ENCODE measurements around the gene PPP1R10. TPM values are rescaled to one million over a fixed set of nuclear protein-coding genes. Genes with fewer than 3 reads are reported as not detected.
"Not testable (repeated sequence)": the region's sequence is repeated elsewhere in the genome, so short reads cannot be mapped to it uniquely, and the experiment has no call there.

Gene PPP1R10
- total RNA-seq (10 to 100 TPM; 92.2 to 95.3 TPM), total RNA-seq (61.1 to 332 (median 119) reads per million in 172 experiments)
- polyA plus RNA-seq (2013, experiment 1 of 2), result 20.6 TPM
- 52.4 TPM for polyA plus RNA-seq (2013, experiment 2 of 2)

DNA sequence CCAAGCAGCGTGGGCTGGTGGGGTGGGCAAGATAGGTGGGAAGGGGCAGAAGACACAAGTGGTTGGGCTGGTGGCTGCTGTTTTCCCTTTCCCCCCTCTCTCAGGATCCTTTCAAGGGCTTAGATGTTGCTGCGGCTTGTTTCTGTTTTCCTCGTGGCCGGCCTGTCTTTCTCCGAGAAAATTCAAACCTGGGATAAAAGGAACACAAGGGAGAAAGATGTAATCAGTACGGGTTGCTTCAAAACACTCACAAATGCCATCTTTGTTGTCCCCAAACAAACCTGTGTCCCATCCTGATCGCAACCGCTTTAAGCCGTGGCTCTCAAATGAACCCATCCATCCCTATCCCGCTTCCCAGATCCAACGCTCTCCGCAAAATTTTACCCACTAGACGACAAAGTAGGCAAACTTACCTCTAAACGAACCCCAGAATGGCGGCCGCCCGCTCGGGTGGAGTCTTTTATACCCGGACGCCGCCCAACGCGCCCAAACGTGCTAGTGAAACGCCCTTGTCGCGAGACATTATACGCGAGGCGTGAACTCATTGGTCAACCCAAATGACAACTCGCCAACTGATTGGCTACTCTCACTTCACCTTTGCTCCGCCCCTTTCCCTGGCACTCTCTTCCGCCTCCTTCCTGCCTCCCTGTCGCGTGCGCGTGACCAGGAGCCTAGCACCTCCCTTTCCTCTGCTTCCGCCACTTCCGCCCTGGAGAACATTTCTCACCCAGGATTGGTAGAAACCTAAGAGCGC, at the start of gene PPP1R10:
TSS of gene PPP1R10 (minus strand) at position 433 of the 754 bp plus-strand sequence. CDS start 7,299 bp downstream, outside the sequence.
- peaks cover 41% of the 10 kb centered on the region for H3K36me3 ChIP-seq (ENCODE audit: insufficient read depth, low read length)
- peak within 1 kb of the TSS; percentile 76 for H3K4me3 ChIP-seq (ENCODE audit: low read length)
- DNase-seq, result peak; percentile 93 to 100 (median 98)
- peak; percentile 70 for ATAC-seq (ENCODE audit: poor library complexity)
- Mint-ChIP-seq H3K27ac (peak within 1 kb of the TSS; percentile 99), H3K36me3 (ENCODE audit: low read depth) (peaks cover 64% of the 10 kb centered on the region), H3K4me3 (peak within 1 kb of the TSS; percentile 100), H3K4me1 (ENCODE audit: low read depth) (peaks cover 32% of the 10 kb centered on the region), H3K27me3 (peaks cover 5% of the 10 kb centered on the region), H3K9me3 (no peaks in the 10 kb centered on the region)
- peak within 1 kb of the TSS; percentile 94 to 98 for H3K27ac ChIP-seq (ENCODE audit: low read depth in 1 of 2, low read length in 2 of 2)
- TF ChIP-seq, protein P1, sequence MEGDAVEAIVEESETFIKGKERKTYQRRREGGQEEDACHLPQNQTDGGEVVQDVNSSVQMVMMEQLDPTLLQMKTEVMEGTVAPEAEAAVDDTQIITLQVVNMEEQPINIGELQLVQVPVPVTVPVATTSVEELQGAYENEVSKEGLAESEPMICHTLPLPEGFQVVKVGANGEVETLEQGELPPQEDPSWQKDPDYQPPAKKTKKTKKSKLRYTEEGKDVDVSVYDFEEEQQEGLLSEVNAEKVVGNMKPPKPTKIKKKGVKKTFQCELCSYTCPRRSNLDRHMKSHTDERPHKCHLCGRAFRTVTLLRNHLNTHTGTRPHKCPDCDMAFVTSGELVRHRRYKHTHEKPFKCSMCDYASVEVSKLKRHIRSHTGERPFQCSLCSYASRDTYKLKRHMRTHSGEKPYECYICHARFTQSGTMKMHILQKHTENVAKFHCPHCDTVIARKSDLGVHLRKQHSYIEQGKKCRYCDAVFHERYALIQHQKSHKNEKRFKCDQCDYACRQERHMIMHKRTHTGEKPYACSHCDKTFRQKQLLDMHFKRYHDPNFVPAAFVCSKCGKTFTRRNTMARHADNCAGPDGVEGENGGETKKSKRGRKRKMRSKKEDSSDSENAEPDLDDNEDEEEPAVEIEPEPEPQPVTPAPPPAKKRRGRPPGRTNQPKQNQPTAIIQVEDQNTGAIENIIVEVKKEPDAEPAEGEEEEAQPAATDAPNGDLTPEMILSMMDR (IDR thresholded peaks at IDR 0.05), result no peak
- H3K4me1 ChIP-seq (ENCODE audit: insufficient read depth, low read length), result peaks cover 34% of the 10 kb centered on the region
- POLR2A ChIA-PET, result interaction anchor here (0.6 to 2.4 kb wide), 40 partner anchors 9 to 1035 kb away, joined by 3 to 31 read pairs (median 5); partner anchors contain the start of genes ABCF1, ATAT1, BAG6 and C6orf136
- no peaks in the 10 kb centered on the region for H3K9me3 ChIP-seq (ENCODE audit: control insufficient read depth in 1 of 2, insufficient read depth in 1 of 2, low read length in 2 of 2)
- intact Hi-C loops (cut with DNase I, micrococcal nuclease), result loop anchor here (1.0 to 5.0 kb wide), 6 partner anchors 29 to 128 kb away; partner anchors contain the start of genes ABCF1 (in 1 of the 2), DHX16 (in 1 of the 2), GNL1 (in 1 of the 2) and HLA-E (in 1 of the 2)
- CTCF ChIA-PET, result interaction anchor here (1.4 to 2.2 kb wide), 5 partner anchors 20 to 135 kb away, joined by 4 to 12 read pairs (median 6); no protein-coding TSS in a partner anchor
- H3K27me3 ChIP-seq (ENCODE audit: control insufficient read depth in 1 of 2, insufficient read depth in 2 of 2, low read length in 2 of 2), result no peaks in the 10 kb centered on the region

- H3K4me3 Mint-ChIP-seq; H3K27me3 ChIP-seq (ENCODE audit: control insufficient read depth in 1 of 2, insufficient read depth in 2 of 2, low read length in 2 of 2); H3K9me3 Mint-ChIP-seq; intact Hi-C loops (cut with DNase I, micrococcal nuclease); H3K4me3 ChIP-seq (ENCODE audit: low read length); H3K27ac ChIP-seq (ENCODE audit: low read depth in 1 of 2, low read length in 2 of 2); H3K27ac Mint-ChIP-seq; H3K4me1 ChIP-seq (ENCODE audit: insufficient read depth, low read length); H3K9me3 ChIP-seq (ENCODE audit: control insufficient read depth in 1 of 2, insufficient read depth in 1 of 2, low read length in 2 of 2); DNase-seq; CTCF ChIA-PET; H3K27me3 Mint-ChIP-seq; ATAC-seq (ENCODE audit: poor library complexity): not testable (repeated sequence)
- Mint-ChIP-seq H3K4me1 (ENCODE audit: low read depth) (peaks cover 23% of the 10 kb centered on the region), H3K36me3 (ENCODE audit: low read depth) (peaks cover 80% of the 10 kb centered on the region)
- H3K36me3 ChIP-seq (ENCODE audit: insufficient read depth, low read length), result peaks cover 78% of the 10 kb centered on the region
- POLR2A ChIA-PET, result interaction anchor here (0.6 to 1.0 kb wide), 2 partner anchors 51 to 165 kb away, joined by 3 read pairs; partner anchors contain the start of gene MDC1
Measured at GRCh38 chr6:30666300-30666699, 49.3 kb upstream of the PPP1R10 start.

DNA sequence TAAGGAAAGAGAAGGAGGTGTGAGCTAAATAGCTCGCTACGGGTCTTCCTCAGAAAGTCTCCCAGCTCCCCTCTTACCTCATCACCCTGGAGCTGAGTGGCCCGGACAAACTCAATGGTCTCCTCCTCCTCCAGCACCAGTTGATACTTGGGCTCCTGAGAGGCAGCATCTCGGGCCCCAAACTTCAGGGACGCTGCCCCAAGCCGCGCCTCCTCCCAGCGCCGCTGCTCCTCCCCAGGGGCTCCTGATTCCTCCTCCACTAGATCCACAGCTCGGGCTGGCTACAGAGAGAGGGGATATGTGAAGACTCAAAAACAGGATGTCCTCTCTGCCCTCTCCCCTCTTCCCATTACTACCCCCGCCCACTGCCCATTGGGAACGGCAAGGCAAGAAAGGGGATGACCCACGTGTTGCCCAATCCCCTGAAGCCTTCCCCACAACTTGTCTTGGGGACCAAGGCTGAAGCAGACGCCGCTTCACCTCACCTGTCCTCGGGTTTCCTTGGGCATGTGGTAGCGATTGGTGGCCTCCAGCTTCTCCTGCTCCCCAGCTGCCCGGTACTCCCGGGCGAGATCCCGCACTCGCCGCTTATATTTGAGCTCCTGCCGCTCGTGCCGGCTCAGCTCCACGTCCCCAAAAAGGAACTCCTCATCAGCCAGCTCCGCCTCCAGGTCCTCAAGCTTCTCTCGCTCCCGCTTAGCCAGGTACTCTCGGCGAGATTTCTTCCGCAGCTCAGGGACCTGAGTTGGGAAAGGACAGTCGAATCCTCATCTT, 48.1 kb upstream of the PPP1R10 start:
- no peak for DNase-seq

GRCh38 chr6:30657922-30658321, 40.9 kb upstream of the PPP1R10 start:
- H3K9me3 Mint-ChIP-seq; H3K27me3 Mint-ChIP-seq; H3K4me3 Mint-ChIP-seq; H3K27ac ChIP-seq (ENCODE audit: low read depth in 1 of 2, low read length in 2 of 2); H3K27ac Mint-ChIP-seq; CTCF ChIA-PET; DNase-seq; H3K4me1 Mint-ChIP-seq (ENCODE audit: low read depth); H3K4me3 ChIP-seq (ENCODE audit: low read length); intact Hi-C loops (cut with DNase I, micrococcal nuclease); H3K4me1 ChIP-seq (ENCODE audit: insufficient read depth, low read length); H3K27me3 ChIP-seq (ENCODE audit: control insufficient read depth in 1 of 2, insufficient read depth in 2 of 2, low read length in 2 of 2); ATAC-seq (ENCODE audit: poor library complexity); H3K9me3 ChIP-seq (ENCODE audit: control insufficient read depth in 1 of 2, insufficient read depth in 1 of 2, low read length in 2 of 2): not testable (repeated sequence)
- peaks cover 85% of the 10 kb centered on the region for H3K36me3 ChIP-seq (ENCODE audit: insufficient read depth, low read length)
- POLR2A ChIA-PET, result interaction anchor here (1.5 kb wide), 1 partner anchor 42 kb away, joined by 3 read pairs; no protein-coding TSS in a partner anchor
- peaks cover 89% of the 10 kb centered on the region for H3K36me3 Mint-ChIP-seq (ENCODE audit: low read depth)

More for the DNA sequence above, 48.1 kb upstream of the PPP1R10 start:
- Histone ChIP-seq H3K4me3 (ENCODE audit: low read length) (no peak overlapping the region), H3K27me3 (ENCODE audit: control insufficient read depth in 1 of 2, insufficient read depth in 2 of 2, low read length in 2 of 2) (no peaks in the 10 kb centered on the region), H3K4me1 (ENCODE audit: insufficient read depth, low read length) (no peaks in the 10 kb centered on the region), H3K36me3 (ENCODE audit: insufficient read depth, low read length) (peaks cover 74% of the 10 kb centered on the region), H3K9me3 (ENCODE audit: control insufficient read depth in 1 of 2, insufficient read depth in 1 of 2, low read length in 2 of 2) (no peaks in the 10 kb centered on the region), H3K27ac (ENCODE audit: low read depth in 1 of 2, low read length in 2 of 2) (no peak overlapping the region)
- TF ChIP-seq, protein P1 (IDR thresholded peaks at IDR 0.05), result no peak
- ChIA-PET POLR2A (interaction anchor here (0.6 to 1.0 kb wide), 3 partner anchors 47 to 1346 kb away, joined by 3 to 4 read pairs (median 3); partner anchors contain the start of genes MDC1 and MRPS18B), CTCF (no interaction called here)
- ATAC-seq (ENCODE audit: poor library complexity), result no peak
- Mint-ChIP-seq H3K4me1 (ENCODE audit: low read depth) (peaks cover 12% of the 10 kb centered on the region), H3K36me3 (ENCODE audit: low read depth) (peaks cover 74% of the 10 kb centered on the region), H3K27me3 (no peaks in the 10 kb centered on the region), H3K9me3 (no peaks in the 10 kb centered on the region), H3K27ac (no peak overlapping the region), H3K4me3 (no peak overlapping the region)
- intact Hi-C loops (cut with DNase I, micrococcal nuclease), result no loop called here

Measured in CD4-positive, alpha-beta T cell (primary cell).